IMR-90 (cell line): ENCODE data around the gene MICALL2.

Experiments used
- CHD1 ChIP-seq: IDR thresholded peaks from 2 replicates; pipeline ENCODE4 v1.6.1; 2012; ENCODE audit warnings: low read depth, low read length, improper control_type of control experiment
- FOS ChIP-seq: fragments of 150-350 bp; IDR thresholded peaks from 2 replicates; pipeline ENCODE4 v1.6.1; 2016; ENCODE audit warnings: low read depth, low read length
- MAFK ChIP-seq: IDR thresholded peaks from 2 replicates; pipeline ENCODE4 v1.6.1; 2012; ENCODE audit warnings: low read depth, low read length, improper control_type of control experiment
- POLR2A ChIP-seq: IDR thresholded peaks from 2 replicates; pipeline ENCODE4 v1.6.1; 2012; ENCODE audit warnings: mild to moderate bottlenecking, low read depth, low read length
- RAD21 ChIP-seq: IDR thresholded peaks from 2 replicates; pipeline ENCODE4 v1.6.1; 2012; ENCODE audit warnings: low read length, improper control_type of control experiment
- RCOR1 ChIP-seq: IDR thresholded peaks from 2 replicates; pipeline ENCODE4 v1.6.1; 2012; ENCODE audit warnings: mild to moderate bottlenecking, low read length, improper control_type of control experiment; ENCODE audit not compliant: insufficient replicate concordance
- RFX5 ChIP-seq: IDR thresholded peaks from 2 replicates; pipeline ENCODE4 v1.8.0; 2012; ENCODE audit warnings: low read depth, mild to moderate bottlenecking, low read length, moderate library complexity
- SMC3 ChIP-seq: fragments of 150-350 bp; IDR thresholded peaks from 2 replicates; pipeline ENCODE4 v1.6.1; 2016; ENCODE audit warnings: low read depth, mild to moderate bottlenecking, antibody characterized with exemption, low read length, moderate library complexity
- TF ChIP-seq, protein P1 (sequence below): conservative IDR thresholded peaks from 2 replicates; pipeline ENCODE4 v1.5.1; 2012; ENCODE audit warnings: mild to moderate bottlenecking, low read depth, low read length, improper control_type of control experiment
- TF ChIP-seq, protein P2 (sequence below): fragments of 150-350 bp; IDR thresholded peaks from 2 replicates; pipeline ENCODE4 v1.6.1; 2016; ENCODE audit warnings: low read depth, mild to moderate bottlenecking, low read length, moderate library complexity, borderline replicate concordance
- TF ChIP-seq, protein P3 (sequence below): fragments of 150-350 bp; IDR thresholded peaks from 2 replicates; pipeline ENCODE4 v1.6.1; 2017; ENCODE audit warnings: mild to moderate bottlenecking, antibody characterized with exemption, low read length, low read depth

DNA sequence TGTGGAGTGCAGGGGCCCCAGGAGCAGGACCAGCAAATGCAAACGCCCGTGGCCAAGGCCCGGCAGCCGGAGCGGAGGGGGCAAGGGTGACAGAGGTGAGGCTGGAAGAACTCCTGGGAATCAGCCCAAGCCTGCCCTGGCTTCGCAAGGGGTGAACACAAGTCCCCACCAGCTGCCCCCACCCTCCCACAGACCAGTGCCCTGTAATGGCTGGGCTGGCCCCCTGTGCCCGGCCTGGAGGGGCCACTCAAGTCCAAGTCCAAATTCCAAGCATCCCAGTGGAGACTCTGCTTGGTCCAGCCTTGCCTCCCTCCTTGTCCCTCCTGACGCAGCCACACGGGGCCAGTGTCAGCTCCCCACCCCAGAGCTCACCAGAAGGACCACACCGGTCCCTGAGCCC, 28.0 kb downstream of the MICALL2 start:
- TF ChIP-seq, protein P1, sequence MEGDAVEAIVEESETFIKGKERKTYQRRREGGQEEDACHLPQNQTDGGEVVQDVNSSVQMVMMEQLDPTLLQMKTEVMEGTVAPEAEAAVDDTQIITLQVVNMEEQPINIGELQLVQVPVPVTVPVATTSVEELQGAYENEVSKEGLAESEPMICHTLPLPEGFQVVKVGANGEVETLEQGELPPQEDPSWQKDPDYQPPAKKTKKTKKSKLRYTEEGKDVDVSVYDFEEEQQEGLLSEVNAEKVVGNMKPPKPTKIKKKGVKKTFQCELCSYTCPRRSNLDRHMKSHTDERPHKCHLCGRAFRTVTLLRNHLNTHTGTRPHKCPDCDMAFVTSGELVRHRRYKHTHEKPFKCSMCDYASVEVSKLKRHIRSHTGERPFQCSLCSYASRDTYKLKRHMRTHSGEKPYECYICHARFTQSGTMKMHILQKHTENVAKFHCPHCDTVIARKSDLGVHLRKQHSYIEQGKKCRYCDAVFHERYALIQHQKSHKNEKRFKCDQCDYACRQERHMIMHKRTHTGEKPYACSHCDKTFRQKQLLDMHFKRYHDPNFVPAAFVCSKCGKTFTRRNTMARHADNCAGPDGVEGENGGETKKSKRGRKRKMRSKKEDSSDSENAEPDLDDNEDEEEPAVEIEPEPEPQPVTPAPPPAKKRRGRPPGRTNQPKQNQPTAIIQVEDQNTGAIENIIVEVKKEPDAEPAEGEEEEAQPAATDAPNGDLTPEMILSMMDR, result no peak
- TF ChIP-seq POLR2A (no peak), CHD1 (no peak), FOS (no peak), SMC3 (no peak), RAD21 (no peak), RFX5 (no peak), RCOR1 (no peak), MAFK (no peak)
- TF ChIP-seq, protein P2, sequence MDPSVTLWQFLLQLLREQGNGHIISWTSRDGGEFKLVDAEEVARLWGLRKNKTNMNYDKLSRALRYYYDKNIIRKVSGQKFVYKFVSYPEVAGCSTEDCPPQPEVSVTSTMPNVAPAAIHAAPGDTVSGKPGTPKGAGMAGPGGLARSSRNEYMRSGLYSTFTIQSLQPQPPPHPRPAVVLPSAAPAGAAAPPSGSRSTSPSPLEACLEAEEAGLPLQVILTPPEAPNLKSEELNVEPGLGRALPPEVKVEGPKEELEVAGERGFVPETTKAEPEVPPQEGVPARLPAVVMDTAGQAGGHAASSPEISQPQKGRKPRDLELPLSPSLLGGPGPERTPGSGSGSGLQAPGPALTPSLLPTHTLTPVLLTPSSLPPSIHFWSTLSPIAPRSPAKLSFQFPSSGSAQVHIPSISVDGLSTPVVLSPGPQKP, result no peak
- TF ChIP-seq, protein P3, sequence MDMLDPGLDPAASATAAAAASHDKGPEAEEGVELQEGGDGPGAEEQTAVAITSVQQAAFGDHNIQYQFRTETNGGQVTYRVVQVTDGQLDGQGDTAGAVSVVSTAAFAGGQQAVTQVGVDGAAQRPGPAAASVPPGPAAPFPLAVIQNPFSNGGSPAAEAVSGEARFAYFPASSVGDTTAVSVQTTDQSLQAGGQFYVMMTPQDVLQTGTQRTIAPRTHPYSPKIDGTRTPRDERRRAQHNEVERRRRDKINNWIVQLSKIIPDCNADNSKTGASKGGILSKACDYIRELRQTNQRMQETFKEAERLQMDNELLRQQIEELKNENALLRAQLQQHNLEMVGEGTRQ, result no peak
